GM10266 (cell line): ENCODE measurements around the gene EIF3F.

Source experiments
- DNase-seq: peaks from one replicate; pipeline ENCODE4 v3.0.0; 2012; ENCODE audit errors: extremely low spot score
- TF ChIP-seq, protein P1 (sequence below): IDR thresholded peaks from 2 replicates; pipeline ENCODE4 v1.5.1; 2012; ENCODE audit warnings: mild to moderate bottlenecking, low read depth; ENCODE audit not compliant: control insufficient read depth, insufficient read depth; ENCODE audit errors: missing control alignments

The EIF3F gene

DNA sequence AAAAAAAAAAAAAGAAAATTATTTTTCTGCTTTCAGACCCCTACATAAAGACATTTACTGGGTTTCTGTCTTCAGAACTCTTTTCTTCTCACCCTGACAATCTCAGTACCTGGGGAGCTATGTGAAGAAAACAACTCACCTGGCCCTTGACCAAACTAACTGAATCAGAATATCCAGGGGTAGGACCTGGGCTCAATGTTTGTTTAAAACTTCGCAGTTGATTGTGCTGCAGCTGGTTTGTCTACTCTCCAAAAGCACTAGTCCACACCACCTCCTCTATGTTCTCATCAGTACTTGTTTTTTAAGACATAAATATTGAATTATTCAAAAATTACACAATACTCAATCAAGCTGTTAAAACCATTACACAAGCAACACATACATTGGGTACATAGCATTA, 34.8 kb downstream of the EIF3F start:
- TF ChIP-seq, protein P1, sequence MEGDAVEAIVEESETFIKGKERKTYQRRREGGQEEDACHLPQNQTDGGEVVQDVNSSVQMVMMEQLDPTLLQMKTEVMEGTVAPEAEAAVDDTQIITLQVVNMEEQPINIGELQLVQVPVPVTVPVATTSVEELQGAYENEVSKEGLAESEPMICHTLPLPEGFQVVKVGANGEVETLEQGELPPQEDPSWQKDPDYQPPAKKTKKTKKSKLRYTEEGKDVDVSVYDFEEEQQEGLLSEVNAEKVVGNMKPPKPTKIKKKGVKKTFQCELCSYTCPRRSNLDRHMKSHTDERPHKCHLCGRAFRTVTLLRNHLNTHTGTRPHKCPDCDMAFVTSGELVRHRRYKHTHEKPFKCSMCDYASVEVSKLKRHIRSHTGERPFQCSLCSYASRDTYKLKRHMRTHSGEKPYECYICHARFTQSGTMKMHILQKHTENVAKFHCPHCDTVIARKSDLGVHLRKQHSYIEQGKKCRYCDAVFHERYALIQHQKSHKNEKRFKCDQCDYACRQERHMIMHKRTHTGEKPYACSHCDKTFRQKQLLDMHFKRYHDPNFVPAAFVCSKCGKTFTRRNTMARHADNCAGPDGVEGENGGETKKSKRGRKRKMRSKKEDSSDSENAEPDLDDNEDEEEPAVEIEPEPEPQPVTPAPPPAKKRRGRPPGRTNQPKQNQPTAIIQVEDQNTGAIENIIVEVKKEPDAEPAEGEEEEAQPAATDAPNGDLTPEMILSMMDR, result no peak
- DNase-seq, result no peak

DNA sequence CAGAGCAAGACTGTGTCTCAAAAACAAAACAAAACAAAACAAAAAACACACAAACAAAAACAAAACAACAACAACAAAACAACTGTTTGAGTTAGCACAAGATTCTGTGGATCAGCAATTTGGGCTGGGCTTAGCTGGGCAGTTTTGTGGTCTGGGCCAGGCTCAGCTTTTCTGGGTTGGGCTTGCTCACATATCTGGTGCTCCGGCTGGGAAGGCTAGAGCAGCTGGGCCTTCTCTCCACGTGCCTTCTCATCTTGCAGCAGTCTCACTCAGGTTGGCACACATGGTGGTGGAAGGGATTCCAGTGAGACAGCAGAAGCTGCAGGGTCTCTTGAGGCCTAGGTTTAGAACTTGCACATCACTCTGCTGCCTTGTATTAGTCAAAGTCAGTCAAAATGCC, 35.7 kb downstream of the EIF3F start:
- no peak for DNase-seq
- TF ChIP-seq, protein P1, result no peak

DNA sequence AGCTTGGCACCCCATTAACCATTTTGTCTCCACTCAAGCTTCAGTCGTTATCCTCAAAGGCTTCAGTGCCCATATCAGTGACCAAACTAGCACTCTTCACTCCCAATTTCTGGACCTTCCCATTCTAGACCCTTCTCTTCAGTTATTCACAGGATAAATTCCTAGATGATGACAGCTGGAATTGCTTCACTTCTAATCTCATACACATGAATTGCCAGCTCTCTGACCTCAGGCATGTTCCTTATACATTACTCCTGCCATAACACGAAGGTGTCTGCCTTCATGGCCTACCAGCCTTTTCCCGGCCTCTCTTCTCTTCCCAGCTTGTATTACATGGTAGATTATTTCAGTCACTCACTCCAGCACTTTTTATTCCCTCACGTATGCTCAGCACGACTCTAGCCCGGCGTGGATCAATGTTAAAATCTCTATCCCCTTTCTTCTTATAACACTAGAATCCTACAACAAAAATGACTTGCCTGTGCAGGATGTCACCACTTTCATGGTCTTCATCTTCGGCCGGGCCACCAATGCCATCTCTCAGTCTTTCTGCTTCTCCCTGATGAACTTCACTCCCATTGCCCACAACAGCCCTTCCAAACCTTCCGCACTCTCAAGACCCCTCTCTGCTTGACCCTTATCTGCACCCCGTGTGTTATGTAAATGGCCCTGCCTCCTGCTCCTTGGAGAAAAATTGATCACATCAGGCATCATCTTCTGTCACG, 36.9 kb downstream of the EIF3F start:
- no peak for DNase-seq
- TF ChIP-seq, protein P1, result no peak

DNA sequence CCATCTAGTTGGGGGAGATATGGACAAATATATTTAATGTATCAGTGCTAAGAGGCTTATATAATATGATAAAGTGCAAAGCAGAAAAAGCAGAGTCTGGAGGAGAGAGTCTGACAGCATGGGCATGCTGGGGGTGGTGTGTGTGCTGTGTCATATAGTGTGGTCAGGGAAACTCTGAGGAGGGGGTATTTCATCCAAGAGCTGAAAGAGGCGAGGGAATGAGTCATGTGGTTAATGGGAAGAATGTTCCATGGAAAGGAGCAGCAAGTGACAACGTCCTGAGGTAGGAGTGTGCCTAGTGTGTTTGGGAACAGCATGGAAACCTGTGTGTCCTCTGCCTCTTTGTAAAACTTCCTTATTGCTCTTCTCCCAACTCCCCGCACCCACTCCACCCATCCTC, 38.0 kb downstream of the EIF3F start:
- no peak for DNase-seq
- TF ChIP-seq, protein P1, result no peak

DNA sequence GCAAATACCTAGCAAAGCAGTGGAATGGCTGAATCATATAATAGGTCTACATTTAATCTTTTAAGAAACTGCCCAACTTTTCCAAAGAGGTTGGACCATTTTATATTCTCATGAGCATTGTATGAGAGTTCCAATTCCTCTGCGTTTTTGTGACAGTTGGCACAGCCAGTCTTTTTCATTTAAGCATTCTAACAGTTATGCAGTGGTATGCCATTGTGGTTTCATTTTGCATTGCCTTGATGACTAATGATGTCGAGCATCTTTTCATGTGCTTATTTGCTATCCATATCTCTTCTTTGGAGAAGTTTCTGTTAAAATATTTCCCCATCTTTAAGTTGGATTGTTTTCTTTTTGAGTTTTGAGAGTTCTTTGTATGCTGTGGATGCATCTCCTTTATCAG, 38.7 kb downstream of the EIF3F start:
- DNase-seq, result no peak
- TF ChIP-seq, protein P1, result no peak

DNA sequence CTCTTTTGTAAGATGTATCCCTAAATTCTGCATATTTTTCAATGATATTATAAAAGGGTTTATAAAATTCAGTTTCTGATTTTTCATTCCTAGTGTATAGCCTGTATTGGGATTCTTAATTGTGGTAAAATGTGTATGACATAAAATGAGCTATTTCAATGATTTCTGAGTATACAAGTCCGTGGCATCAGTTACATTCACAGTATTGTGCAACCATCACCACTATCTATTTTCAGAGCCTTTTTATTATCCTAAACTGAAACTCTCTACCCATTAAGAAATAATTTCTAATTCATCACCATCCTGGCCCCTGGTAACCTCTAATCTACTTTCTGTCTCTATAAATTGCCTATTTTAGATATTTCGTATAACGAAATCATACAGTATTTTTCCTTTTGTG, 39.8 kb downstream of the EIF3F start:
- TF ChIP-seq, protein P1, result no peak
- no peak for DNase-seq

DNA sequence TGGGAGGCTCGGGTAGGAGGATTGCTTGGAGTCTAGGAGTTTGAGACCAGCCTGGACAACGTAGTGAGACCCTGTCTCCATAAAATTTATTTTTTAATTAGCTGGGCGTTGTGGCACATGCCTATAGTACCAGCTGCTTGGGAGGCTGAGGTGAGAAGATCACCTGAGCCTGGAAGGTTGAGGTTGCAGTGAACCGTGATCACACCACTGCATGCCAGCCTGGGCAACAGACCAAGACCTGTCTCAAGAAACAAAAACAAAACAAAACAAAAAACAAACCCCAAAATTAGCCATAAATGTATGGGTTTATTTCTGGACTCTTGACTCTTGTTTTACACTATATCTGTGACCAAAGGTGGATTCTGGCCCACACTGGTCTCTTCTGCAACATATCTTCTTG, 41.6 kb downstream of the EIF3F start:
- TF ChIP-seq, protein P1, result no peak
- DNase-seq, result no peak
